ENCODE results near the gene SOX15.

The SOX15 gene

GRCh38 chr17:7556627-7557026 is 33.3 kb downstream of the SOX15 start:
- no peak for DNase-seq

GRCh38 chr17:7555320-7555948 is 34.5 kb downstream of the SOX15 start:
- no peak for DNase-seq

- DNase-seq: no peak
These were observed 36.5 kb downstream of the SOX15 start for GRCh38 chr17:7553356-7553755.

- DNase-seq: no peak
These were observed 37.3 kb downstream of the SOX15 start for GRCh38 chr17:7552621-7553051.

- no peak for DNase-seq
These were observed 38.5 kb downstream of the SOX15 start for GRCh38 chr17:7551396-7551795.

DNA sequence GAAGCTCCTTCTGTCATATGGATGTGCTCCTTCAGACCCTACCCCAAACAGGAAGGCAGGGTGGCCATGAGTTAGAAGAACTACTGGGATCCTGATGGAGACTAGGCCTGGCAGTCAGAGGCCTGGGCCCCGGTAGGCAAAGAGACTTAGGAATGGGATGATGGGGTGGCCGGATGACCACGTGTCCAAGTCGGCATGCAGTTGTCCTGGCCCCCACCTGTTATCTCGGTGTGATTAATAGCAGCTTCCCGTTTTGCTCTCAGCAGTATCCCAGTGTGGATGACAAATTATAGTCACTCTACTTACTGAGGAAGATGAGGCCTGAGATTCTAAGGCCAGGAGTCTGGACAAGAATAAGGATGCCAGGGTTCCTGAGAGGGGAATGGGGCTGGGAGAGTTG is 39.5 kb downstream of the SOX15 start:
- DNase-seq: no peak

GRCh38 chr17:7549401-7550055 is 40.4 kb downstream of the SOX15 start:
- no peak for DNase-seq

- DNase-seq: no peak
These were observed 41.1 kb downstream of the SOX15 start, which contains the start of gene TNFSF12 for GRCh38 chr17:7548585-7549400. TNFSF12 (plus strand) TSS chr17:7549058; CDS start chr17:7549154, 96 bp downstream.

- no peak for DNase-seq
These were observed 45.0 kb downstream of the SOX15 start for GRCh38 chr17:7544911-7545310.

- DNase-seq: no peak
These were observed 48.7 kb downstream of the SOX15 start for GRCh38 chr17:7541074-7541621.

DNA sequence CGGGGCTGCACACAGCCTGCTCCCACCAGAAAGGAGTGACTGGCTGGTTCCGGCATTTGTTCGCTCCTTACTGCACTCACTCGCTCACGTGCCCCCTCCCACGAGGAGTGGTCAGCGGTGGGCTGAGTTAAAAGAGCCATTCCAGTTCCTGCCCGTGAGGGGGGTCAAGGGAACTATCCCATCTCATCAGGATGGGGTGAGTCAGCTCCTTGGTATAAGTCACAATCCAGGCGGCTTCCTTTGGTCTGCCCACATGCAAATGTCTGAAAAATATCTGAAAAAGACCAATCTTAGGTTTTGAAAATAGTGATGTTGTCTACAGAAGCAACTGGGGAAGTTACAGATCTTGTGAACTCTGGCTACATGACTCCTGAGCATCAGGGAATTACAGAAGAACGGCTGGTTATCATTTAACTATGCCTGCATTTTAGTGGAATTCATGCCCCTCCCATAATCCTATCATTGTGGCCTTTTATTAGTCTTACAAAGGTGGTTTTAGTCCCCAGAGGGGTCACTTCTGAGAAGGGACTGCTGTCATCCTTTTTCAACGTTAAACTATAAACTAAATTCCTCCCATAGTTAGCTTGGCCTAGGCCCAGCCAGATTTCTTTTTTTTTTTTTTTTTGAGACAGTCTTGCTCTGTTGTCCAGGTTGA is 50.9 kb downstream of the SOX15 start:
- DNase-seq: no peak

Measured in NCI-H2171 treated with DMSO at 0.1 percent for 48 hours (cell line).